ENCODE measurements around the gene CDC16. TPM values are rescaled to one million over a fixed set of nuclear protein-coding genes. Genes with fewer than 3 reads are reported as not detected.

The CDC16 gene
- total and polyA plus RNA-seq, 2 of the 8 experiments (the other 6 are each of a cell fraction or from before 2014, with no cell fraction given) = 42.5 to 83.4 TPM

DNA sequence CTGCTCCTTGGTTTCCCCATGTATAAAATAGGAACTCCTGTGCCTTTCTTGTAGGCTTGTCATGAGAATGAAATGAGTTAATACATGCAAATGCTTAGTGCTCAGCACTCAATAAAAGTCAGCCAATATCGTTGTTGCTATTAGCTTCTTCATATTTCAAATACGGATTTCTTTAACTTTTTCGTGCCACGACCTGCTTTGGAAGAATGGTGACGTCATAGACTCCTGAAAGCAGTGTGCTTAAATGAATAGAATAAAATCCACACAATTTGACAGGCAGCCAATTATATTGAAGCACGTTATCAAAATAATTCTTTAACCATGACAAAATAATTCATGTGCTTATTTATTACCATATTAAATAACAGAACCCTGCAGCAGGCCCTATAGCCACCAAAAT is 26.6 kb upstream of the CDC16 start:
- no peaks in the 10 kb centered on the region for H3K36me3 ChIP-seq (ENCODE audit: control insufficient read depth in 2 of 4, insufficient read depth in 4 of 4, low read length in 3 of 4)
- no peak overlapping the region for H3K14ac ChIP-seq (ENCODE audit: insufficient read length)
- H3K27ac ChIP-seq (ENCODE audit: low read depth, low read length) = no peak overlapping the region
- H3K4me1 ChIP-seq (replicated peaks in 1 of 4; ENCODE audit: control insufficient read depth in 3 of 4, insufficient read depth in 4 of 4, low read length in 3 of 4) = no peaks in the 10 kb centered on the region
- no peak overlapping the region for H3K23ac ChIP-seq (ENCODE audit: insufficient read length)
- no peaks in the 10 kb centered on the region for H3K27me3 ChIP-seq (replicated peaks in 1 of 4; ENCODE audit: control insufficient read depth in 3 of 4, extremely low read depth in 1 of 4, insufficient read depth in 3 of 4, low read length in 3 of 4)
- no peak overlapping the region for H3K9ac ChIP-seq (replicated peaks in 1 of 4; ENCODE audit: extremely low read depth in 1 of 4, low read depth in 3 of 4, low read length in 3 of 4)
- H3K79me1 ChIP-seq (ENCODE audit: low read depth, low read length) = no peaks in the 10 kb centered on the region
- no peaks in the 10 kb centered on the region for H3K79me2 ChIP-seq (ENCODE audit: control insufficient read depth in 1 of 2, insufficient read depth in 2 of 2, low read length in 2 of 2)
- H3K4ac ChIP-seq (replicated peaks; ENCODE audit: insufficient read length, low read depth, low read length) = no peak overlapping the region
- no peaks in the 10 kb centered on the region for H4K20me1 ChIP-seq (replicated peaks in 1 of 2; ENCODE audit: control insufficient read depth in 1 of 2, insufficient read depth in 2 of 2, low read length in 2 of 2)
- H2AFZ ChIP-seq (ENCODE audit: low read length) = no peak overlapping the region
- FAIRE-seq (no peak), DNase-seq (ENCODE audit: low read depth in 1 of 2, low spot score in 2 of 2) (no peak)
- H2BK15ac ChIP-seq (ENCODE audit: low read length) = no peak overlapping the region
- 74% methylated on average over 6 of the region's 6 CpGs; no CpG with 5 or more reads in 1 of the 2 experiments for WGBS, 2 experiments (ENCODE audit: extremely low coverage in 1 of 2, insufficient coverage in 1 of 2, insufficient read length in 1 of 2, insufficient replicate concordance in 2 of 2, low coverage in 1 of 2, low lambda C conversion rate in 2 of 2, missing lambda C conversion rate in 1 of 2)
- H3K4me2 ChIP-seq (ENCODE audit: insufficient read depth in 1 of 2, low read depth in 2 of 2, low read length in 2 of 2) = no peak overlapping the region
- no peak overlapping the region for H2BK20ac ChIP-seq (ENCODE audit: low read length)
- no peak overlapping the region for H4K91ac ChIP-seq (replicated peaks; ENCODE audit: insufficient read length, low read length)
- peaks cover 16 to 18% of the 10 kb centered on the region in 2 experiments for H3K9me3 ChIP-seq (ENCODE audit: insufficient read depth in 2 of 2, low read depth in 1 of 2, low read length in 1 of 2)
- no peak overlapping the region for H2BK12ac ChIP-seq (ENCODE audit: low read depth, low read length)
- H4K8ac ChIP-seq (ENCODE audit: extremely low read depth, insufficient read depth, low read length) = no peak overlapping the region
- H3K18ac ChIP-seq (ENCODE audit: extremely low read depth, low read length) = no peak overlapping the region
- H2AK5ac ChIP-seq (ENCODE audit: low read depth, low read length) = no peak overlapping the region
- H4K5ac ChIP-seq (ENCODE audit: insufficient read length, low read depth, low read length) = no peak overlapping the region
- TF ChIP-seq CEBPB (IDR thresholded peaks at IDR 0.05; ENCODE audit: low read depth, low read length) = no peak
- no peak overlapping the region for H3K4me3 ChIP-seq (ENCODE audit: extremely low read depth in 1 of 4, insufficient read depth in 2 of 4, low read depth in 3 of 4, low read length in 4 of 4)
- no peak overlapping the region for H2BK120ac ChIP-seq (replicated peaks; ENCODE audit: low read depth, low read length)
- H3K56ac ChIP-seq (replicated peaks; ENCODE audit: insufficient read length, low read depth, low read length) = no peak overlapping the region
- ChIA-PET CTCF (ENCODE audit: partially characterized antibody) (interaction anchor here (0.6 to 1.1 kb wide), 3 partner anchors 43 to 256 kb away, joined by 3 read pairs; no protein-coding TSS in a partner anchor), POLR2A (ENCODE audit: partially characterized antibody) (interaction anchor here (1.7 kb wide), 1 partner anchor 13 kb away, joined by 4 read pairs; no protein-coding TSS in a partner anchor)
- H2BK5ac ChIP-seq (ENCODE audit: low read depth, low read length) = no peak overlapping the region
- peaks cover 2% of the 10 kb centered on the region for H3K23me2 ChIP-seq (ENCODE audit: low read depth, low read length)
